ENCODE data around the gene HLCS.
"Not testable (repeated sequence)": the region's sequence is repeated elsewhere in the genome, so short reads cannot be mapped to it uniquely, and the experiment has no call there.

Gene HLCS

GRCh38 chr21:36952331-36952730, 14.1 kb downstream of the HLCS start:
- not testable (repeated sequence) for H3K4me1 ChIP-seq (ENCODE audit: control insufficient read depth, insufficient read depth, low read length); H3K9me3 ChIP-seq (ENCODE audit: control insufficient read depth, insufficient read depth, low read length); H3K27ac ChIP-seq (ENCODE audit: low read length); H3K36me3 ChIP-seq (ENCODE audit: control insufficient read depth, insufficient read depth, low read length); H3K4me3 ChIP-seq (ENCODE audit: low read length); DNase-seq (ENCODE audit: low read depth, low spot score); H3K27me3 ChIP-seq (ENCODE audit: control insufficient read depth, insufficient read depth, low read length)
- whole genome bisulfite sequencing (ENCODE audit: insufficient coverage, insufficient read length), result no CpG with 5 or more reads among the region's 12 CpGs

GRCh38 chr21:36949171-36950141, 17.0 kb downstream of the HLCS start:
- no peak for DNase-seq (ENCODE audit: low read depth, low spot score)
- WGBS (ENCODE audit: insufficient coverage, insufficient read length), result no CpG with 5 or more reads among the region's 6 CpGs
- H3K27me3 ChIP-seq (ENCODE audit: control insufficient read depth, insufficient read depth, low read length), result no peaks in the 10 kb centered on the region
- no peak overlapping the region for H3K4me3 ChIP-seq (ENCODE audit: low read length)
- H3K36me3 ChIP-seq (ENCODE audit: control insufficient read depth, insufficient read depth, low read length), result no peaks in the 10 kb centered on the region
- H3K9me3 ChIP-seq (ENCODE audit: control insufficient read depth, insufficient read depth, low read length), result no peaks in the 10 kb centered on the region
- peaks cover 4% of the 10 kb centered on the region; the same call in 1 of the 2 replicates for H3K4me1 ChIP-seq (ENCODE audit: control insufficient read depth, insufficient read depth, low read length)
- no peak overlapping the region for H3K27ac ChIP-seq (ENCODE audit: low read length)

DNA sequence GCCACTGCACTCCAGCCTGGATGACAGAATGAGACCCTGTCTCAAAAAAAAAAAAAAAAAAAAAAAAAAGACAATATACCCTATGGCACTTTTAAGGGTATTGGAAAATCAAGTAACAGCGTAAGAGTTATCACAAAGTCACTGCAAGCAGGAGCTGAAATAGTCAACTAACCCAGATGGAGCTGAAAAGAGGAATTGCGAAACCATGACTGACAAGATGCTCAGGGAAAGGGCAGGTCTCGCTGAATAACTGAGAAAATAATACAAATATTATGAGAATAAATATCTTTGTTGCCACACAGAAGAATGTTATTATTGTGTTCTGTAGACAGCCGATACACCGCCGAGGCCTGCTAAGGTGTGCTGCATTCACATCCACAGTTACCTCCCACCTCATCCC, 17.8 kb downstream of the HLCS start:
- no CpG with 5 or more reads among the region's 6 CpGs for WGBS (ENCODE audit: insufficient coverage, insufficient read length)

GRCh38 chr21:36946949-36947356, 19.5 kb downstream of the HLCS start:
- H3K4me1 ChIP-seq (ENCODE audit: control insufficient read depth, insufficient read depth, low read length), result peaks cover 4% of the 10 kb centered on the region; the same call in 1 of the 2 replicates
- no peaks in the 10 kb centered on the region for H3K27me3 ChIP-seq (ENCODE audit: control insufficient read depth, insufficient read depth, low read length)
- no peak overlapping the region for H3K27ac ChIP-seq (ENCODE audit: low read length)
- no peaks in the 10 kb centered on the region for H3K9me3 ChIP-seq (ENCODE audit: control insufficient read depth, insufficient read depth, low read length)
- H3K36me3 ChIP-seq (ENCODE audit: control insufficient read depth, insufficient read depth, low read length), result no peaks in the 10 kb centered on the region
- WGBS (ENCODE audit: insufficient coverage, insufficient read length), result no CpG with 5 or more reads among the region's 11 CpGs
- no peak for DNase-seq (ENCODE audit: low read depth, low spot score)
- no peak overlapping the region for H3K4me3 ChIP-seq (ENCODE audit: low read length)

More for the DNA sequence above, 17.8 kb downstream of the HLCS start:
- no peaks in the 10 kb centered on the region for H3K9me3 ChIP-seq (ENCODE audit: control insufficient read depth, insufficient read depth, low read length)
- H3K27ac ChIP-seq (ENCODE audit: low read length), result no peak overlapping the region
- no peak overlapping the region for H3K4me3 ChIP-seq (ENCODE audit: low read length)
- H3K4me1 ChIP-seq (ENCODE audit: control insufficient read depth, insufficient read depth, low read length), result peaks cover 4% of the 10 kb centered on the region; the same call in 1 of the 2 replicates
- no peaks in the 10 kb centered on the region for H3K36me3 ChIP-seq (ENCODE audit: control insufficient read depth, insufficient read depth, low read length)
- H3K27me3 ChIP-seq (ENCODE audit: control insufficient read depth, insufficient read depth, low read length), result no peaks in the 10 kb centered on the region
- DNase-seq (ENCODE audit: low read depth, low spot score), result no peak

- WGBS (ENCODE audit: insufficient coverage, insufficient read length), result no CpG with 5 or more reads among the region's 6 CpGs
- Histone ChIP-seq H3K27ac (ENCODE audit: low read length) (no peak overlapping the region), H3K9me3 (ENCODE audit: control insufficient read depth, insufficient read depth, low read length) (no peaks in the 10 kb centered on the region), H3K4me1 (ENCODE audit: control insufficient read depth, insufficient read depth, low read length) (peaks cover 4% of the 10 kb centered on the region; the same call in 1 of the 2 replicates), H3K4me3 (ENCODE audit: low read length) (no peak overlapping the region), H3K27me3 (ENCODE audit: control insufficient read depth, insufficient read depth, low read length) (no peaks in the 10 kb centered on the region), H3K36me3 (ENCODE audit: control insufficient read depth, insufficient read depth, low read length) (no peaks in the 10 kb centered on the region)
- DNase-seq (ENCODE audit: low read depth, low spot score), result no peak
Measured at GRCh38 chr21:36945496-36946138, 20.9 kb downstream of the HLCS start.

GRCh38 chr21:36936361-36937135, 29.9 kb downstream of the HLCS start:
- Histone ChIP-seq H3K27me3 (ENCODE audit: control insufficient read depth, insufficient read depth, low read length) (no peaks in the 10 kb centered on the region), H3K9me3 (ENCODE audit: control insufficient read depth, insufficient read depth, low read length) (no peaks in the 10 kb centered on the region), H3K4me3 (ENCODE audit: low read length) (no peak overlapping the region), H3K27ac (ENCODE audit: low read length) (no peak overlapping the region), H3K4me1 (ENCODE audit: control insufficient read depth, insufficient read depth, low read length) (peaks cover 1% of the 10 kb centered on the region; the same call in 1 of the 2 replicates), H3K36me3 (ENCODE audit: control insufficient read depth, insufficient read depth, low read length) (no peaks in the 10 kb centered on the region)
- WGBS (ENCODE audit: insufficient coverage, insufficient read length), result no CpG with 5 or more reads among the region's 24 CpGs
- no peak for DNase-seq (ENCODE audit: low read depth, low spot score)

DNA sequence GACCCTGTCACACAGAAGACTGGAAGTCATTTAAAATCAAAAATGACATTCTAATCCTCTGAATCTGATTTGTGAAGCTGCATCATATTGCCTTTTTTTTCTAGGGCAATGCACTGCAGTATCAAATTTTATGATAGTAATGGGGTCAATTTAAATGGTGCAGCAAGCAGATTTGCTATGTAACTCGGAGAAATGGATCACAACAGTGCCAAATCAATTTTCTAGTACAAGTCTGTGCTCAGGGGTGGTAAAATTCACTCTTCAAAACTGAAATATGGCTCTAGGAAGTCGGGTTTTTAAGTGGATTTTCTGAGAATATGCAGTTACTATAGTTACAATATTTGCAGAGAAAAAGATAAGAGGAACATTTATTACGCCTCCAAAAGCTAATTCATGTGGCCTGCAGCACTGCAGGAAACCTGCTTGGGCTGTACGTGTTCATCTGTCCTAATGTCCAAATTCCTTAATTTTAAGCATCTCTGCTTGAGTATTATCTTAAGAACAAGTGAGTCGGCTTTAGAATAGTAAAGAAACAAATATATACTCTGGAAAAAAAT, 31.5 kb downstream of the HLCS start:
- H3K4me3 ChIP-seq (ENCODE audit: low read length), result no peak overlapping the region
- peaks cover 1% of the 10 kb centered on the region; the same call in 1 of the 2 replicates for H3K4me1 ChIP-seq (ENCODE audit: control insufficient read depth, insufficient read depth, low read length)
- no peaks in the 10 kb centered on the region for H3K36me3 ChIP-seq (ENCODE audit: control insufficient read depth, insufficient read depth, low read length)
- WGBS (ENCODE audit: insufficient coverage, insufficient read length), result no CpG with 5 or more reads among the region's 5 CpGs
- H3K9me3 ChIP-seq (ENCODE audit: control insufficient read depth, insufficient read depth, low read length), result no peaks in the 10 kb centered on the region
- H3K27ac ChIP-seq (ENCODE audit: low read length), result no peak overlapping the region
- DNase-seq (ENCODE audit: low read depth, low spot score), result no peak
- H3K27me3 ChIP-seq (ENCODE audit: control insufficient read depth, insufficient read depth, low read length), result no peaks in the 10 kb centered on the region

DNA sequence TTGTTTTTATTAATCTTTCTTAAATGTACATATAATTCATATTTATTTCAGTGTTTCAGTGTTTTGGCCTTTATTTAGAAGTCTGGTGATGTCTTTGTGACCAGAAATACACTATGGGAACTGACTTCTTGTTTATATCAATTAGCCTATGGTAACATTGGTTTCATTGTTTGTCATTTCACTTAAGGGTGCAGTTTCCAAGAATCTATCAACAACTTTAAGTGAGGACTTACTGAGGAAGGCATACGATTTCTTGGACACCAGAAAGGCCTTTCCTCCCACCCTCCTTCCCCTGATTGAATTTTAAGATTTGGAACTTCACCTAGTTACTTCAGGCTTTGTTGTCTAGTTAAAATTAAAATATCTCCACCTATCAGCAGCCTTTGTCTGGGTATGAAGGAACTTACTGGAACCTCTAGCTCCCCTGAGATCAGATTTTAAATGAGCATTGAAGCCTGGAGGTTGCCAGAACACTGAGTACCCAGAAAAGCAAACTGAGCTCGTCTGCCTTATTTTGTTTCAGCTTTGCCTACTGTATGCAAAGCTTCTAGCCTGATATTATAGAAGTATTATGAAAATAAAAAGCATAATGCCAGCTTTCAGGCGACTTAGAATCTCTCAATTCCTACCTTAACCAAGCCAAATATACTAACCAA, 34.2 kb downstream of the HLCS start:
- H3K36me3 ChIP-seq (ENCODE audit: control insufficient read depth, insufficient read depth, low read length), result no peaks in the 10 kb centered on the region

DNA sequence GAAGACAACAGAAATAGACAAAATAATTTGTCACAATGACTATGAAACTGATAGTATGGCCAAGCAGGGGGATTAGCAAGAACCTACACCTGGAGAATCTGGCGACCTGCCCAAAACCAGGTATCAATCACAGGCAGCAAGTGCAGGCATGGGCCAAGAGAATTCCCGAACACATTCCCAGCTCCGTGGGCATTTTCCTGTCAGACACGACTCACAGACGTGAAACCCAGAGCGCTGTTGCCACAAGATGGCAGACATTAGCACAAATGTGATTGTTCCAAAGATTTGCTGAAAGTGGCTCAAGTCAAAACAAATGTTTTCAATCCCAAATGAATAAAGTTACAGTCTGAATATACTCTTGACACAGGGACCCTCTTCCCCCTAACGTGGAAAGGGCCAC, 36.8 kb downstream of the HLCS start:
- DNase-seq (ENCODE audit: low read depth, low spot score), result no peak
- H3K4me1 ChIP-seq (ENCODE audit: control insufficient read depth, insufficient read depth, low read length), result no peaks in the 10 kb centered on the region
- no CpG with 5 or more reads among the region's 7 CpGs for WGBS (ENCODE audit: insufficient coverage, insufficient read length)
- no peaks in the 10 kb centered on the region for H3K36me3 ChIP-seq (ENCODE audit: control insufficient read depth, insufficient read depth, low read length)
- no peak overlapping the region for H3K27ac ChIP-seq (ENCODE audit: low read length)
- no peaks in the 10 kb centered on the region for H3K27me3 ChIP-seq (ENCODE audit: control insufficient read depth, insufficient read depth, low read length)
- H3K9me3 ChIP-seq (ENCODE audit: control insufficient read depth, insufficient read depth, low read length), result no peaks in the 10 kb centered on the region
- no peak overlapping the region for H3K4me3 ChIP-seq (ENCODE audit: low read length)

More for the DNA sequence above, 34.2 kb downstream of the HLCS start:
- no peak for DNase-seq (ENCODE audit: low read depth, low spot score)
- H3K27me3 ChIP-seq (ENCODE audit: control insufficient read depth, insufficient read depth, low read length), result no peaks in the 10 kb centered on the region
- H3K27ac ChIP-seq (ENCODE audit: low read length), result no peak overlapping the region
- no peak overlapping the region for H3K4me3 ChIP-seq (ENCODE audit: low read length)
- no peaks in the 10 kb centered on the region for H3K4me1 ChIP-seq (ENCODE audit: control insufficient read depth, insufficient read depth, low read length)
- no peaks in the 10 kb centered on the region for H3K9me3 ChIP-seq (ENCODE audit: control insufficient read depth, insufficient read depth, low read length)
- no CpG with 5 or more reads among the region's 3 CpGs for WGBS (ENCODE audit: insufficient coverage, insufficient read length)

Data from iPS DF 6.9 (cell line).